HEK293 (cell line): ENCODE measurements around the gene ATP6V1B1.

Source experiments
- YY1 ChIP-seq: fragments of 450-650 bp; formaldehyde crosslinking; IDR thresholded peaks from 2 replicates; pipeline ENCODE4 v1.5.1; 2018; ENCODE audit warnings: missing biosample characterization, missing genetic modification characterization
- ZBTB1 ChIP-seq: fragments of 450-650 bp; formaldehyde crosslinking; IDR thresholded peaks from 2 replicates; pipeline ENCODE4 v1.5.1; 2016; ENCODE audit warnings: missing biosample characterization, missing genetic modification characterization
- ZEB2 ChIP-seq: fragments of 450-650 bp; formaldehyde crosslinking; IDR thresholded peaks from 2 replicates; pipeline ENCODE4 v1.5.1; 2016; ENCODE audit warnings: missing biosample characterization, missing genetic modification characterization
- ZFP3 ChIP-seq: fragments of 450-650 bp; formaldehyde crosslinking; IDR thresholded peaks from 2 replicates; pipeline ENCODE4 v1.5.1; 2016; ENCODE audit warnings: low read depth, missing biosample characterization, missing genetic modification characterization
- ZNF223 ChIP-seq: fragments of 450-650 bp; formaldehyde crosslinking; IDR thresholded peaks from 2 replicates; pipeline ENCODE4 v1.5.1; 2016; ENCODE audit warnings: missing biosample characterization, missing genetic modification characterization
- TF ChIP-seq, protein P1 (sequence below): fragments of 450-650 bp; formaldehyde crosslinking; IDR thresholded peaks from 2 replicates; pipeline ENCODE4 v1.5.1; 2016; ENCODE audit warnings: missing biosample characterization, missing genetic modification characterization, low read depth
- TF ChIP-seq, protein P2 (sequence below): fragments of 450-650 bp; formaldehyde crosslinking; IDR thresholded peaks from 2 replicates; pipeline ENCODE4 v1.5.1; 2016; ENCODE audit warnings: missing biosample characterization, missing genetic modification characterization
- TF ChIP-seq, protein P3 (sequence below): fragments of 450-650 bp; formaldehyde crosslinking; IDR thresholded peaks from 2 replicates; pipeline ENCODE4 v1.5.1; 2016; ENCODE audit warnings: missing biosample characterization, missing genetic modification characterization
- TF ChIP-seq, protein P4 (sequence below): fragments of 450-650 bp; formaldehyde crosslinking; IDR thresholded peaks from 2 replicates; pipeline ENCODE4 v1.5.1; 2016; ENCODE audit warnings: missing biosample characterization, missing genetic modification characterization
- TF ChIP-seq, protein P5 (sequence below): fragments of 450-650 bp; formaldehyde crosslinking; IDR thresholded peaks from 2 replicates; pipeline ENCODE4 v1.5.1; 2016; ENCODE audit warnings: missing biosample characterization, missing genetic modification characterization

DNA sequence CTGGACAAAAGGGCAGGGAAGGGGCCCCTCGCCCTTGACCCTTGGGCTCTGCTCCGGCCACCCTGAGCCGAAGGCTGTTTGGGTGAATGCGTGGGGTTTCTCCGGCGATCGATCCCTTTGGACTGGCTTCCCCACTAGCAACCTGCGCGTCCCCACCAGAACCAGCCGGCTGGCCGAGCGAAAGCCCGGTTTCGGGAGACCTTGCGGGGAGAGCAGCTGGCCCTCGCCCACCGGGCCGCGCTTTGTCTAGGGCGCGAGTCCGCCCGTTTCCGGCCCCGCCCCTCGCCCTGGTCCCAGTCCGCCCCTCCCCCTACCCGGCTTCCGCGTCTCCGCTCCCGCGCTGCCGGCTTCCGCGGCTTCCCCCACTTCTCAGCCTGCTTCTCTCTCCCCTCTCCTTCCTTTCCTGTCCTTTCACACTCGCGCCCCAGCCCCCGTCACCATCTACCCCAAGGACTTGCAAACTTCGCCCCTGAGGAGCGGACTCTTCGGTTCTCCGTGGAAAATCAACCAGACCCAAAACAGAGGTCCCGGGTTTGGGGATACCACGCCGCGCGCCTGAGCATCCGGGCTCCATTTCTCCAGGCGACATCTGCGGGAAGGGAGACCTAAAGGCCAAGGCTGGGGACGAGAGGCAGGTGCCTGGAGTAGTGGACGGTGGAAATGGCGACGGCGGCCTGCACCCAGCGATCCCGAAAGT lies 48.0 kb upstream of the ATP6V1B1 start:
- no peak for TF ChIP-seq ZEB2
- no peak for TF ChIP-seq ZFP3 (tag by site-specific recombination)
- no peak for TF ChIP-seq ZBTB1 (tag by site-specific recombination)
- TF ChIP-seq, protein P1, sequence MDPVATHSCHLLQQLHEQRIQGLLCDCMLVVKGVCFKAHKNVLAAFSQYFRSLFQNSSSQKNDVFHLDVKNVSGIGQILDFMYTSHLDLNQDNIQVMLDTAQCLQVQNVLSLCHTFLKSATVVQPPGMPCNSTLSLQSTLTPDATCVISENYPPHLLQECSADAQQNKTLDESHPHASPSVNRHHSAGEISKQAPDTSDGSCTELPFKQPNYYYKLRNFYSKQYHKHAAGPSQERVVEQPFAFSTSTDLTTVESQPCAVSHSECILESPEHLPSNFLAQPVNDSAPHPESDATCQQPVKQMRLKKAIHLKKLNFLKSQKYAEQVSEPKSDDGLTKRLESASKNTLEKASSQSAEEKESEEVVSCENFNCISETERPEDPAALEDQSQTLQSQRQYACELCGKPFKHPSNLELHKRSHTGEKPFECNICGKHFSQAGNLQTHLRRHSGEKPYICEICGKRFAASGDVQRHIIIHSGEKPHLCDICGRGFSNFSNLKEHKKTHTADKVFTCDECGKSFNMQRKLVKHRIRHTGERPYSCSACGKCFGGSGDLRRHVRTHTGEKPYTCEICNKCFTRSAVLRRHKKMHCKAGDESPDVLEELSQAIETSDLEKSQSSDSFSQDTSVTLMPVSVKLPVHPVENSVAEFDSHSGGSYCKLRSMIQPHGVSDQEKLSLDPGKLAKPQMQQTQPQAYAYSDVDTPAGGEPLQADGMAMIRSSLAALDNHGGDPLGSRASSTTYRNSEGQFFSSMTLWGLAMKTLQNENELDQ: no peak
- TF ChIP-seq, protein P2, sequence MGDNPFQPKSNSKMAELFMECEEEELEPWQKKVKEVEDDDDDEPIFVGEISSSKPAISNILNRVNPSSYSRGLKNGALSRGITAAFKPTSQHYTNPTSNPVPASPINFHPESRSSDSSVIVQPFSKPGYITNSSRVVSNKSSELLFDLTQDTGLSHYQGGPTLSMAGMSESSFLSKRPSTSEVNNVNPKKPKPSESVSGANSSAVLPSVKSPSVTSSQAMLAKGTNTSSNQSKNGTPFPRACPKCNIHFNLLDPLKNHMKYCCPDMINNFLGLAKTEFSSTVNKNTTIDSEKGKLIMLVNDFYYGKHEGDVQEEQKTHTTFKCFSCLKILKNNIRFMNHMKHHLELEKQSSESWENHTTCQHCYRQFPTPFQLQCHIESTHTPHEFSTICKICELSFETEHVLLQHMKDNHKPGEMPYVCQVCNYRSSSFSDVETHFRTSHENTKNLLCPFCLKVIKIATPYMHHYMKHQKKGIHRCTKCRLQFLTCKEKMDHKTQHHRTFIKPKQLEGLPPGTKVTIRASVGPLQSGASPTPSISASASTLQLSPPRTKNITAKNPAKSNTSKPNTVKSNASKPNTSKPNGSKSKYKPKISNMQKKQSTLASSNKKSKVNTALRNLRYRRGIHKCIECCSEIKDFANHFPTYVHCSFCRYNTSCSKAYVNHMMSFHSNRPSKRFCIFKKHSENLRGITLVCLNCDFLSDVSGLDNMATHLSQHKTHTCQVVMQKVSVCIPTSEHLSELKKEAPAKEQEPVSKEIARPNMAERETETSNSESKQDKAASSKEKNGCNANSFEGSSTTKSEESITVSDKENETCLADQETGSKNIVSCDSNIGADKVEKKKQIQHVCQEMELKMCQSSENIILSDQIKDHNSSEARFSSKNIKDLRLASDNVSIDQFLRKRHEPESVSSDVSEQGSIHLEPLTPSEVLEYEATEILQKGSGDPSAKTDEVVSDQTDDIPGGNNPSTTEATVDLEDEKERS (tag by site-specific recombination): no peak
- TF ChIP-seq, protein P3, sequence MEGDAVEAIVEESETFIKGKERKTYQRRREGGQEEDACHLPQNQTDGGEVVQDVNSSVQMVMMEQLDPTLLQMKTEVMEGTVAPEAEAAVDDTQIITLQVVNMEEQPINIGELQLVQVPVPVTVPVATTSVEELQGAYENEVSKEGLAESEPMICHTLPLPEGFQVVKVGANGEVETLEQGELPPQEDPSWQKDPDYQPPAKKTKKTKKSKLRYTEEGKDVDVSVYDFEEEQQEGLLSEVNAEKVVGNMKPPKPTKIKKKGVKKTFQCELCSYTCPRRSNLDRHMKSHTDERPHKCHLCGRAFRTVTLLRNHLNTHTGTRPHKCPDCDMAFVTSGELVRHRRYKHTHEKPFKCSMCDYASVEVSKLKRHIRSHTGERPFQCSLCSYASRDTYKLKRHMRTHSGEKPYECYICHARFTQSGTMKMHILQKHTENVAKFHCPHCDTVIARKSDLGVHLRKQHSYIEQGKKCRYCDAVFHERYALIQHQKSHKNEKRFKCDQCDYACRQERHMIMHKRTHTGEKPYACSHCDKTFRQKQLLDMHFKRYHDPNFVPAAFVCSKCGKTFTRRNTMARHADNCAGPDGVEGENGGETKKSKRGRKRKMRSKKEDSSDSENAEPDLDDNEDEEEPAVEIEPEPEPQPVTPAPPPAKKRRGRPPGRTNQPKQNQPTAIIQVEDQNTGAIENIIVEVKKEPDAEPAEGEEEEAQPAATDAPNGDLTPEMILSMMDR (tag by site-specific recombination): no peak
- no peak for TF ChIP-seq YY1
- TF ChIP-seq, protein P4, sequence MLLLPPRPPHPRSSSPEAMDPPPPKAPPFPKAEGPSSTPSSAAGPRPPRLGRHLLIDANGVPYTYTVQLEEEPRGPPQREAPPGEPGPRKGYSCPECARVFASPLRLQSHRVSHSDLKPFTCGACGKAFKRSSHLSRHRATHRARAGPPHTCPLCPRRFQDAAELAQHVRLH: no peak
- TF ChIP-seq, protein P5, sequence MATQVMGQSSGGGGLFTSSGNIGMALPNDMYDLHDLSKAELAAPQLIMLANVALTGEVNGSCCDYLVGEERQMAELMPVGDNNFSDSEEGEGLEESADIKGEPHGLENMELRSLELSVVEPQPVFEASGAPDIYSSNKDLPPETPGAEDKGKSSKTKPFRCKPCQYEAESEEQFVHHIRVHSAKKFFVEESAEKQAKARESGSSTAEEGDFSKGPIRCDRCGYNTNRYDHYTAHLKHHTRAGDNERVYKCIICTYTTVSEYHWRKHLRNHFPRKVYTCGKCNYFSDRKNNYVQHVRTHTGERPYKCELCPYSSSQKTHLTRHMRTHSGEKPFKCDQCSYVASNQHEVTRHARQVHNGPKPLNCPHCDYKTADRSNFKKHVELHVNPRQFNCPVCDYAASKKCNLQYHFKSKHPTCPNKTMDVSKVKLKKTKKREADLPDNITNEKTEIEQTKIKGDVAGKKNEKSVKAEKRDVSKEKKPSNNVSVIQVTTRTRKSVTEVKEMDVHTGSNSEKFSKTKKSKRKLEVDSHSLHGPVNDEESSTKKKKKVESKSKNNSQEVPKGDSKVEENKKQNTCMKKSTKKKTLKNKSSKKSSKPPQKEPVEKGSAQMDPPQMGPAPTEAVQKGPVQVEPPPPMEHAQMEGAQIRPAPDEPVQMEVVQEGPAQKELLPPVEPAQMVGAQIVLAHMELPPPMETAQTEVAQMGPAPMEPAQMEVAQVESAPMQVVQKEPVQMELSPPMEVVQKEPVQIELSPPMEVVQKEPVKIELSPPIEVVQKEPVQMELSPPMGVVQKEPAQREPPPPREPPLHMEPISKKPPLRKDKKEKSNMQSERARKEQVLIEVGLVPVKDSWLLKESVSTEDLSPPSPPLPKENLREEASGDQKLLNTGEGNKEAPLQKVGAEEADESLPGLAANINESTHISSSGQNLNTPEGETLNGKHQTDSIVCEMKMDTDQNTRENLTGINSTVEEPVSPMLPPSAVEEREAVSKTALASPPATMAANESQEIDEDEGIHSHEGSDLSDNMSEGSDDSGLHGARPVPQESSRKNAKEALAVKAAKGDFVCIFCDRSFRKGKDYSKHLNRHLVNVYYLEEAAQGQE: no peak
- TF ChIP-seq ZNF223 (tag by site-specific recombination): no peak
